Measurements from ENCODE around the gene EGFR.

- TF ChIP-seq, protein P1, sequence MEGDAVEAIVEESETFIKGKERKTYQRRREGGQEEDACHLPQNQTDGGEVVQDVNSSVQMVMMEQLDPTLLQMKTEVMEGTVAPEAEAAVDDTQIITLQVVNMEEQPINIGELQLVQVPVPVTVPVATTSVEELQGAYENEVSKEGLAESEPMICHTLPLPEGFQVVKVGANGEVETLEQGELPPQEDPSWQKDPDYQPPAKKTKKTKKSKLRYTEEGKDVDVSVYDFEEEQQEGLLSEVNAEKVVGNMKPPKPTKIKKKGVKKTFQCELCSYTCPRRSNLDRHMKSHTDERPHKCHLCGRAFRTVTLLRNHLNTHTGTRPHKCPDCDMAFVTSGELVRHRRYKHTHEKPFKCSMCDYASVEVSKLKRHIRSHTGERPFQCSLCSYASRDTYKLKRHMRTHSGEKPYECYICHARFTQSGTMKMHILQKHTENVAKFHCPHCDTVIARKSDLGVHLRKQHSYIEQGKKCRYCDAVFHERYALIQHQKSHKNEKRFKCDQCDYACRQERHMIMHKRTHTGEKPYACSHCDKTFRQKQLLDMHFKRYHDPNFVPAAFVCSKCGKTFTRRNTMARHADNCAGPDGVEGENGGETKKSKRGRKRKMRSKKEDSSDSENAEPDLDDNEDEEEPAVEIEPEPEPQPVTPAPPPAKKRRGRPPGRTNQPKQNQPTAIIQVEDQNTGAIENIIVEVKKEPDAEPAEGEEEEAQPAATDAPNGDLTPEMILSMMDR (IDR thresholded peaks at IDR 0.05; ENCODE audit: insufficient read depth, low read length, poor library complexity, severe bottlenecking): no peak
- no peak for TF ChIP-seq EZH2phosphoT487 (conservative IDR thresholded peaks at IDR 0.05; ENCODE audit: low read length)
These were observed 5.2 kb downstream of the EGFR start for GRCh38 chr7:55023841-55024505.
